Tibial nerve (tissue), 4 donors: ENCODE measurements around the gene TAB2. TPM values are rescaled to one million over a fixed set of nuclear protein-coding genes. Genes with fewer than 3 reads are reported as not detected.
"Not testable (repeated sequence)": the region's sequence is repeated elsewhere in the genome, so short reads cannot be mapped to it uniquely, and the experiment has no call there.

Experiments used
- DNase-seq, 2 donors: peaks; one replicate each; pipeline ENCODE4 v3.0.0-alpha.2; 2019; ENCODE audit warnings: low spot score in 2 of 2
- H3K27ac ChIP-seq, 4 donors: fragments of 200-600 bp; sonication (generic) in 3 of 4; one replicate each; pipeline ENCODE4 v1.5.1; 2017 to 2019; ENCODE audit warnings: mild to moderate bottlenecking in 1 of 4
- H3K27me3 ChIP-seq, 2 donors: fragments of 200-600 bp; sonication (generic) in 1 of 2; one replicate each; pipeline versions ENCODE4 v1.5.1 to v1.6.0; 2017 to 2019
- H3K36me3 ChIP-seq, 3 donors: fragments of 200-600 bp; sonication (generic); one replicate each; pipeline ENCODE4 v1.5.1; 2018 to 2019
- H3K4me1 ChIP-seq, 4 donors: fragments of 200-600 bp; sonication (generic) in 3 of 4; one replicate each; pipeline ENCODE4 v1.5.1; 2017 to 2019
- H3K4me3 ChIP-seq, 4 donors: fragments of 200-600 bp; sonication (generic) in 3 of 4; one replicate each; pipeline ENCODE4 v1.5.1; 2017 to 2019; ENCODE audit warnings: mild to moderate bottlenecking in 1 of 4, moderate library complexity in 1 of 4
- H3K9me3 ChIP-seq, 4 donors: fragments of 200-600 bp; sonication (generic) in 3 of 4; one replicate each; pipeline ENCODE4 v1.5.1; 2017 to 2019
- CTCF ChIP-seq, 5 experiments: fragments of 200-600 bp in 3 of 5; fragments of 450-650 bp in 2 of 5; sonication (generic) in 3 of 5; IDR thresholded peaks; one replicate each; pipeline ENCODE4 v1.5.1; 2016 to 2019; ENCODE audit warnings: antibody characterized with exemption in 5 of 5, mild to moderate bottlenecking in 3 of 5, moderate library complexity in 2 of 5
- EP300 ChIP-seq, 2 donors: sonication (generic); formaldehyde crosslinking; IDR thresholded peaks; one replicate each; pipeline ENCODE4 v1.6.1; 2017; ENCODE audit warnings: antibody characterized with exemption in 2 of 2, mild to moderate bottlenecking in 1 of 2
- POLR2A ChIP-seq, 2 donors: fragments of 450-650 bp; IDR thresholded peaks; one replicate each; pipeline ENCODE4 v1.6.1; 2017; ENCODE audit warnings: antibody characterized with exemption in 2 of 2, mild to moderate bottlenecking in 2 of 2, moderate library complexity in 2 of 2
- WGBS, 2 donors: methylation state at CpG; one replicate each; pipeline ENCODE4 v1.1.5; 2018; 5-methylcytosine and 5-hydroxymethylcytosine counted together
- total RNA-seq, 4 donors: library from RNA; depleted of rRNA; stranded (reverse); fragments of >200 nt; gene quantifications; one replicate each; pipeline ENCODE4 v1.1.0, GENCODE V29; 2016

TAB2 gene
- total RNA-seq, 4 donors from 2014 or later = 57.5 to 101 (median 74.7) TPM

GRCh38 chr6:149316108-149316727, 1.3 kb upstream of the TAB2 start:
- 34 to 37% methylated on average over 7 of the region's 7 CpGs for WGBS, 2 donors
- H3K27ac ChIP-seq = peak overlapping the region; percentile 98 to 100 (median 100)
- H3K4me1 ChIP-seq = peaks cover 0 to 29% (median 6%) of the 10 kb centered on the region in 4 donors
- H3K9me3 ChIP-seq = no peaks in the 10 kb centered on the region
- TF ChIP-seq POLR2A (IDR thresholded peaks at IDR 0.05) (no peak), CTCF (IDR thresholded peaks at IDR 0.05) (no peak), EP300 (IDR thresholded peaks at IDR 0.05) (no peak)
- no peaks in the 10 kb centered on the region for H3K27me3 ChIP-seq
- peak overlapping the region; percentile 96 to 100 (median 98) for H3K4me3 ChIP-seq
- DNase-seq = no peak
- H3K36me3 ChIP-seq = no peaks in the 10 kb centered on the region

GRCh38 chr6:149316740-149317643, 520 bp upstream of the TAB2 start:
- Histone ChIP-seq H3K4me1 (peaks cover 0 to 33% (median 7%) of the 10 kb centered on the region in 4 donors), H3K4me3 (peak overlapping the region; percentile 96 to 100 (median 98)), H3K9me3 (no peaks in the 10 kb centered on the region), H3K27me3 (no peaks in the 10 kb centered on the region), H3K27ac (peak overlapping the region; percentile 98 to 100 (median 100)), H3K36me3 (no peaks in the 10 kb centered on the region)
- WGBS, 2 donors = 0 to 1% methylated on average over 62 to 69 of the region's 96 CpGs
- TF ChIP-seq CTCF (IDR thresholded peaks at IDR 0.05) (peak in 3 of 5 experiments; percentile 15 to 57 (median 45)), EP300 (IDR thresholded peaks at IDR 0.05) (peak in 1 of 2 donors; percentile 65), POLR2A (IDR thresholded peaks at IDR 0.05) (peak; percentile 56 to 78)
- DNase-seq = peak; percentile 82 to 84

- Histone ChIP-seq H3K27me3 (no peaks in the 10 kb centered on the region), H3K36me3 (no peaks in the 10 kb centered on the region), H3K4me3 (peak overlapping the region; percentile 96 to 100 (median 98)), H3K27ac (peak overlapping the region; percentile 98 to 100 (median 100)), H3K4me1 (peaks cover 0 to 50% (median 19%) of the 10 kb centered on the region in 4 donors), H3K9me3 (no peaks in the 10 kb centered on the region)
- WGBS, 2 donors = 7 to 9% methylated on average over 14 of the region's 14 CpGs
- no peak for DNase-seq
- TF ChIP-seq POLR2A (IDR thresholded peaks at IDR 0.05) = no peak
- TF ChIP-seq CTCF (IDR thresholded peaks at IDR 0.05) = no peak
- no peak for TF ChIP-seq EP300 (IDR thresholded peaks at IDR 0.05)
Observed at GRCh38 chr6:149318581-149319286, 1.2 kb downstream of the TAB2 start.

GRCh38 chr6:149319422-149319821, 1.9 kb downstream of the TAB2 start:
- Histone ChIP-seq H3K9me3 (no peaks in the 10 kb centered on the region), H3K4me1 (peaks cover 0 to 57% (median 25%) of the 10 kb centered on the region in 4 donors)

GRCh38 chr6:149320016-149320415, 2.5 kb downstream of the TAB2 start:
- WGBS, 2 donors = 42 to 43% methylated on average over 10 of the region's 10 CpGs
- not testable (repeated sequence) for H3K36me3 ChIP-seq, DNase-seq, H3K9me3 ChIP-seq, H3K27me3 ChIP-seq
- H3K4me3 ChIP-seq = peak overlapping the region in 2 of 4 donors; percentile 96 to 99
- peaks cover 0 to 63% (median 29%) of the 10 kb centered on the region in 4 donors for H3K4me1 ChIP-seq
- peak overlapping the region in 3 of 4 donors; percentile 99 to 100 (median 100) for H3K27ac ChIP-seq

More at GRCh38 chr6:149319422-149319821, 1.9 kb downstream of the TAB2 start:
- no peak for DNase-seq
- Histone ChIP-seq H3K36me3 (no peaks in the 10 kb centered on the region), H3K27me3 (no peaks in the 10 kb centered on the region), H3K27ac (peak overlapping the region; percentile 98 to 100 (median 100)), H3K4me3 (peak overlapping the region; percentile 96 to 100 (median 98))
- TF ChIP-seq CTCF (IDR thresholded peaks at IDR 0.05) (no peak), POLR2A (IDR thresholded peaks at IDR 0.05) (no peak), EP300 (IDR thresholded peaks at IDR 0.05) (no peak)
- 5 to 10% methylated on average over 3 of the region's 3 CpGs for WGBS, 2 donors
